Type B pancreatic cell (in vitro differentiated cells): Measurements from ENCODE around the gene FARP1. TPM values are rescaled to one million over a fixed set of nuclear protein-coding genes. Genes with fewer than 3 reads are reported as not detected.

ENCODE experiments used
- DNase-seq: peaks from one replicate; pipeline ENCODE4 v3.0.0; 2021; ENCODE audit warnings: mixed read lengths; ENCODE audit not compliant: unreplicated experiment; ENCODE audit errors: extremely low spot score
- H3K27ac Mint-ChIP-seq: 2 replicates; pipeline ENCODE4 v1.8.0; 2021; ENCODE audit warnings: mild to moderate bottlenecking, mixed read lengths
- H3K27me3 Mint-ChIP-seq: 2 replicates; pipeline ENCODE4 v1.8.0; 2021; ENCODE audit warnings: mixed read lengths
- H3K36me3 Mint-ChIP-seq: 2 replicates; pipeline ENCODE4 v1.8.0; 2021; ENCODE audit warnings: mixed read lengths
- H3K4me1 Mint-ChIP-seq: one replicate; pipeline ENCODE4 v1.8.0; 2021; ENCODE audit warnings: mixed read lengths; ENCODE audit not compliant: unreplicated experiment
- H3K4me3 Mint-ChIP-seq: 2 replicates; pipeline ENCODE4 v1.8.0; 2021; ENCODE audit warnings: mild to moderate bottlenecking, mixed read lengths
- H3K9me3 Mint-ChIP-seq: 2 replicates; pipeline ENCODE4 v1.8.0; 2021; ENCODE audit warnings: mixed read lengths
- CTCF ChIP-seq: fragments of 200-600 bp; sonication (generic); conservative IDR thresholded peaks from 2 replicates; pipeline ENCODE4 v1.5.0; 2021; ENCODE audit warnings: antibody characterized with exemption, mild to moderate bottlenecking
- total RNA-seq: library from RNA; stranded (reverse); gene quantifications from 2 replicates; pipeline ENCODE4 v1.2.1, GENCODE V29; 2021; ENCODE audit warnings: low replicate concordance

The FARP1 gene
- total RNA-seq, 1 donor from 2014 or later, result 195 TPM

DNA sequence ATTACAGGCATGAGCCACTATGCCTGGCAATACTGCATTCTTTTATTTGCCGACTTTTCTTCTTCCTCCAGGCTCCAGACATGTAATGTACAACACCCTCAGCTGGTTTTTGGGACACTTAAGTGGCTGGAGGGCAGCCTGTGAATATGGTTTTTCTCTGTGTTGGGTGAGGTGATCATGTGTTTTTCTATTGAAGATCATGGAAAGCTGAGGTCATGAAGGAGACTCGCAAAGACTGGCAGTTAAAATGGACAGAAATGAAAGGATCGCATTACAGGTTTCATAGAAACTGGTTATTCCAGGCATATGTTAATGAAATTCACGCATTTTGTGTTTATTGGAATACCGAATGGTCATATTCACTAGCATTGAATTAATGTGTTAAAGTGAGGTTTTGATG, 119.4 kb downstream of the FARP1 start:
- Mint-ChIP-seq H3K36me3 (peaks cover 7% of the 10 kb centered on the region), H3K4me1 (peaks cover 49% of the 10 kb centered on the region), H3K9me3 (no peaks in the 10 kb centered on the region), H3K27ac (peak overlapping the region; percentile 82), H3K27me3 (no peaks in the 10 kb centered on the region), H3K4me3 (peak overlapping the region; percentile 35)
- no peak for TF ChIP-seq CTCF
- no peak for DNase-seq

- TF ChIP-seq CTCF, result no peak
- Mint-ChIP-seq H3K36me3 (peaks cover 8% of the 10 kb centered on the region), H3K4me1 (peaks cover 53% of the 10 kb centered on the region), H3K9me3 (no peaks in the 10 kb centered on the region), H3K4me3 (no peak overlapping the region), H3K27me3 (no peaks in the 10 kb centered on the region), H3K27ac (peak overlapping the region; percentile 26)
- DNase-seq, result no peak
These were observed 120.9 kb downstream of the FARP1 start for GRCh38 chr13:98263841-98264240.

GRCh38 chr13:98264877-98265276, 122.0 kb downstream of the FARP1 start:
- Mint-ChIP-seq H3K9me3 (no peaks in the 10 kb centered on the region), H3K27me3 (no peaks in the 10 kb centered on the region), H3K4me3 (no peak overlapping the region), H3K27ac (no peak overlapping the region), H3K36me3 (peaks cover 11% of the 10 kb centered on the region), H3K4me1 (peaks cover 58% of the 10 kb centered on the region)
- DNase-seq, result no peak
- no peak for TF ChIP-seq CTCF

DNA sequence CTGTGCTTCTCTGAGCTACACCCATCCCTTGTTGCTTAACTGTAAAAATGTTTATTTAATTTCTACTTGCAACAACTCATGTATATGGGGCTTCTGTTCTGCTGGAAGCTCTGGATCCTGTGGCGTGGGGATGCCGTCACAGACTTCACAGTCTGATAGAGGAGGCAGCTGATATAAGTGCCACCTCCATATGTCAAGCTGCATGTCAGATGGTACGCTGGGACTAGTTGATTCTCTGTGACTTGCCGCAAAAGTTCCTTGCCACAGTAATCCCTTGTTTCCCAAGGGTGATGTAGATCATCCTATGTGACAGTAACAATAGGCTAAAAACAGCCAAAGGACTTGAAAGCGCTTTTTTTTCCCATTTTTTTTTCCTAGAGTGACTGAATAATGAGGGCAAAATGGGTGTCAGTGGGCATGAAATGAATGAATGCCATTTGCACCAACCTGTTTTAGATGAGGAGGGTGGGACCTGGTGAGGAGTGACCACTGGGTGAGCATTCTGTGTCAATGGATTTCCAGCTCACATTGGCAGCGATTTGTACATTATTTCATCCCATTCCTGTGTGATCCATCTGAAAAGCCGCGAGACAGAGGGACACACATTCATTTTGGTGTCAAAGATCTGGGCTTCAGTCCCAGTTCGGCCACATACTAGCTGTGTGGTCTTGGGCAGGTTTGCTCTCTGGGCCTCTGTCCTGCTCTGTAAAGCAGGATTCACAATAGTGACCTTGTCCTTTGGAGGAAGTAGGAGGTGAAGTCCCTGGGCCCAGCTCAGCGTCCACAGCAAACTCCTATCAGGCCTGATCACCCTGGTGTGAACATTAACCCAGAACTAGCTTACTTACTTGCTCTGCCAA, 123.0 kb downstream of the FARP1 start:
- peaks cover 53% of the 10 kb centered on the region for H3K4me1 Mint-ChIP-seq

DNA sequence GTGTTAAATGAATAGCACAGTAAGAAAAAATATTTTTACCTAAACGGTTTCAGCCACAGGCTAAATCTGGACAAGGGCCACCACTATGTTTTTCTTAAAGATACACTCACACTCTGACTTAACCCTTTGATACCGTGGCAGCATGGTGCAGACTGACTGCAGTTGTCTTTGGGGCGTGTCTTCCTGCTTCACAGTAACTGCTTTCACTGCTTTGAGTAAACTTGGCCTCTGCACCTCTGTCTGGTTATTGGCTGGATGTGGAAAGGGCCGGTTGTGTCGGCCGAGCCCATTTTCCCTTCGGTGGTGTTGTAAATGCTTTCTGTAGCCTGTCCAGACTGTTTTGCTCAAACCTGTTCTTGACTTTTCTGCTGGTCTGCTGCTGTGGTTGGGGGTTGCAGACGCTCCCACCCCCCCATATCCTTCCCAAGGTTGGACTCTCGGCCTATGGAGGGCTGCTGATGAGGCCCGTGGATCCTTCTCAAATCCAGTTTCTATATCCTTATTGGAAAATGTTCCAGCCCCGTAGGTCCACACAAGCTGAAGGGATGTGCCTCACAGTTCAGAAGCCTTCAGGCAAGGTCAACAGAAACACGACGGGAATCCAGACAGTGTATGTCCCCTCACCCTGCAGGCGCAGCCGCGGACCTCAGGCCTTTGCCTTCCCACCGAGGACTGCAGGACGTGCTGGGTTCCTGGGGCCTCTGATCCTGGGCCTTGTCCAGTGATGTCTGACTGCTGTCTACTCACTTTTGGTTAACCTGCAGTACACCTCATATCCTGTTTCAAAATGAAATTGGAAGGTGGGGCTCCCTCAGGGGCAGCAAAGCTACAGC, 124.4 kb downstream of the FARP1 start:
- peaks cover 22% of the 10 kb centered on the region for H3K36me3 Mint-ChIP-seq
- TF ChIP-seq CTCF, result no peak
- H3K27ac Mint-ChIP-seq, result peak overlapping the region; percentile 85
- DNase-seq, result no peak
- H3K27me3 Mint-ChIP-seq, result no peaks in the 10 kb centered on the region
- peak overlapping the region; percentile 77 for H3K4me3 Mint-ChIP-seq
- no peaks in the 10 kb centered on the region for H3K9me3 Mint-ChIP-seq
- H3K4me1 Mint-ChIP-seq, result peaks cover 49% of the 10 kb centered on the region

More for the DNA sequence above, 123.0 kb downstream of the FARP1 start:
- TF ChIP-seq CTCF, result no peak
- Mint-ChIP-seq H3K9me3 (no peaks in the 10 kb centered on the region), H3K36me3 (peaks cover 18% of the 10 kb centered on the region), H3K27ac (peak overlapping the region; percentile 51), H3K27me3 (no peaks in the 10 kb centered on the region), H3K4me3 (no peak overlapping the region)
- DNase-seq, result no peak
